Neuronal stem cell (in vitro differentiated cells): ENCODE measurements around the gene BCL2L1.

Experiments
- DNase-seq: peaks from one replicate; pipeline ENCODE4 v3.0.0-alpha.2; 2013; ENCODE audit warnings: low spot score
- H2AFZ ChIP-seq: one replicate; pipeline ENCODE4 v1.6.1; 2013; ENCODE audit warnings: mild to moderate bottlenecking, low read length, inconsistent platforms
- H2AK5ac ChIP-seq: 2 replicates; pipeline ENCODE4 v1.6.1; 2013; ENCODE audit warnings: low read depth, mild to moderate bottlenecking, inconsistent platforms, low read length, moderate library complexity, mixed read lengths
- H2BK120ac ChIP-seq: 2 replicates; pipeline ENCODE4 v1.6.1; 2013; ENCODE audit warnings: low read depth, mild to moderate bottlenecking, inconsistent platforms, low read length, moderate library complexity, mixed read lengths
- H2BK12ac ChIP-seq: one replicate; pipeline ENCODE4 v1.6.1; 2013; ENCODE audit warnings: low read length, inconsistent platforms
- H2BK15ac ChIP-seq: 2 replicates; pipeline ENCODE4 v1.6.1; 2013; ENCODE audit warnings: mild to moderate bottlenecking, low read length, inconsistent platforms, mixed read lengths
- H2BK5ac ChIP-seq: one replicate; pipeline ENCODE4 v1.6.1; 2013; ENCODE audit warnings: inconsistent platforms, mild to moderate bottlenecking, low read length, moderate library complexity
- H3K14ac ChIP-seq: one replicate; pipeline ENCODE4 v1.6.1; 2013; ENCODE audit warnings: low read length, inconsistent platforms
- H3K18ac ChIP-seq: 2 replicates; pipeline ENCODE4 v1.6.1; 2013; ENCODE audit warnings: low read length, inconsistent platforms
- H3K23ac ChIP-seq: 2 replicates; pipeline ENCODE4 v1.6.1; 2013; ENCODE audit warnings: low read depth, mild to moderate bottlenecking, mixed read lengths, low read length, inconsistent platforms; ENCODE audit not compliant: poor library complexity
- H3K27ac ChIP-seq: replicated peaks from 3 replicates; pipeline ENCODE4 v1.5.1; 2013; ENCODE audit warnings: low read length, inconsistent platforms
- H3K27me3 ChIP-seq, 3 experiments: 2 replicates each; pipeline ENCODE4 v1.6.1; 2013; ENCODE audit warnings: low read length in 3 of 3, mild to moderate bottlenecking in 2 of 3, inconsistent platforms in 1 of 3, low read depth in 1 of 3, mixed read lengths in 1 of 3, moderate library complexity in 1 of 3; ENCODE audit not compliant: control insufficient read depth in 3 of 3, insufficient read depth in 3 of 3
- H3K36me3 ChIP-seq, 2 donors: replicated peaks in 1 of 2; 2 replicates each; pipeline ENCODE4 v1.6.1; 2013; ENCODE audit warnings: low read length in 2 of 2; ENCODE audit not compliant: control insufficient read depth in 2 of 2, insufficient read depth in 2 of 2
- H3K4ac ChIP-seq: 2 replicates; pipeline ENCODE4 v1.6.1; 2013; ENCODE audit warnings: inconsistent platforms, mild to moderate bottlenecking, low read length, moderate library complexity
- H3K4me1 ChIP-seq, 2 donors: 1 replicate in 1 of 2; 2 replicates in 1 of 2; pipeline ENCODE4 v1.6.1; 2013; ENCODE audit warnings: low read length in 2 of 2, low read depth in 1 of 2; ENCODE audit not compliant: control insufficient read depth in 2 of 2, insufficient read depth in 1 of 2
- H3K4me2 ChIP-seq: one replicate; pipeline ENCODE4 v1.6.1; 2013; ENCODE audit warnings: mild to moderate bottlenecking, low read length, inconsistent platforms; ENCODE audit not compliant: insufficient read depth, poor library complexity, severe bottlenecking
- H3K4me3 ChIP-seq, 2 donors: 2 replicates each; pipeline ENCODE4 v1.5.1; 2013; ENCODE audit warnings: low read length in 2 of 2, mild to moderate bottlenecking in 2 of 2, inconsistent platforms in 1 of 2, moderate library complexity in 1 of 2
- H3K79me1 ChIP-seq: one replicate; pipeline ENCODE4 v1.6.1; 2013; ENCODE audit warnings: low read depth, mild to moderate bottlenecking, inconsistent platforms, low read length, moderate library complexity
- H3K9ac ChIP-seq: one replicate; pipeline ENCODE4 v1.6.1; 2013; ENCODE audit warnings: mild to moderate bottlenecking, low read depth, low read length, inconsistent platforms; ENCODE audit not compliant: poor library complexity
- H3K9me3 ChIP-seq, 2 donors: replicated peaks in 1 of 2; 2 replicates each; pipeline versions ENCODE3 to v1.6.1; 2013; ENCODE audit warnings: low read length in 2 of 2, mild to moderate bottlenecking in 2 of 2, inconsistent platforms in 1 of 2, low read depth in 1 of 2, mixed read lengths in 1 of 2, moderate library complexity in 1 of 2; ENCODE audit not compliant: control insufficient read depth in 2 of 2, insufficient read depth in 1 of 2
- H4K8ac ChIP-seq: one replicate; pipeline ENCODE4 v1.6.1; 2013; ENCODE audit warnings: low read depth, mild to moderate bottlenecking, inconsistent platforms, low read length, moderate library complexity
- H4K91ac ChIP-seq: one replicate; pipeline ENCODE4 v1.6.1; 2013; ENCODE audit warnings: low read length, low read depth, mild to moderate bottlenecking, inconsistent platforms; ENCODE audit not compliant: poor library complexity
- WGBS, 2 donors: extraction: QIAGEN DNeasy Blood & Tissue Kit; methylation state at CpG; one replicate each; pipeline ENCODE4 v1.1.7; 2013; ENCODE audit warnings: missing lambda C conversion rate in 2 of 2, mixed read lengths in 1 of 2; ENCODE audit not compliant: insufficient read length in 2 of 2, insufficient replicate concordance in 1 of 2; ENCODE audit errors: extremely low coverage in 2 of 2; 5-methylcytosine and 5-hydroxymethylcytosine counted together

Gene BCL2L1

GRCh38 chr20:31717478-31718201, 5.0 kb downstream of the BCL2L1 start:
- H3K18ac ChIP-seq = no peak overlapping the region
- H4K8ac ChIP-seq = no peak overlapping the region
- no peak overlapping the region for H3K27ac ChIP-seq
- H3K9ac ChIP-seq = no peak overlapping the region
- H2BK12ac ChIP-seq = no peak overlapping the region
- H3K9me3 ChIP-seq = no peaks in the 10 kb centered on the region
- no peak overlapping the region for H3K4ac ChIP-seq
- H3K23ac ChIP-seq = no peak overlapping the region
- H4K91ac ChIP-seq = no peak overlapping the region
- WGBS, 2 donors = no CpG with 5 or more reads among the region's 6 CpGs
- H3K4me3 ChIP-seq = no peak overlapping the region
- peaks cover 20 to 33% of the 10 kb centered on the region in 2 donors for H3K4me1 ChIP-seq
- no peak overlapping the region for H3K14ac ChIP-seq
- H3K36me3 ChIP-seq = peaks cover 8 to 80% of the 10 kb centered on the region in 2 donors
- no peak overlapping the region for H2AK5ac ChIP-seq
- no peak for DNase-seq
- H3K79me1 ChIP-seq = peaks cover 3% of the 10 kb centered on the region
- H2AFZ ChIP-seq = no peak overlapping the region
- H3K27me3 ChIP-seq = no peaks in the 10 kb centered on the region
- H2BK5ac ChIP-seq = no peak overlapping the region
- H2BK120ac ChIP-seq = no peak overlapping the region
- no peak overlapping the region for H3K4me2 ChIP-seq
- H2BK15ac ChIP-seq = no peak overlapping the region

- no peak for DNase-seq
- Histone ChIP-seq H3K27ac (no peak overlapping the region), H2AFZ (no peak overlapping the region), H2BK15ac (no peak overlapping the region), H4K8ac (no peak overlapping the region), H3K4me1 (peaks cover 22 to 39% of the 10 kb centered on the region in 2 donors), H3K36me3 (peaks cover 8 to 85% of the 10 kb centered on the region in 2 donors), H2BK12ac (no peak overlapping the region), H3K23ac (no peak overlapping the region), H2AK5ac (no peak overlapping the region), H2BK5ac (no peak overlapping the region), H3K18ac (no peak overlapping the region), H3K9ac (no peak overlapping the region), H3K4me2 (no peak overlapping the region), H3K4me3 (no peak overlapping the region), H4K91ac (no peak overlapping the region), H3K79me1 (peaks cover 3% of the 10 kb centered on the region), H3K14ac (no peak overlapping the region), H3K4ac (no peak overlapping the region), H3K27me3 (no peaks in the 10 kb centered on the region), H2BK120ac (no peak overlapping the region), H3K9me3 (no peaks in the 10 kb centered on the region)
- WGBS, 2 donors = no CpG with 5 or more reads among the region's 5 CpGs
These were observed 5.7 kb downstream of the BCL2L1 start for GRCh38 chr20:31716818-31717477.

GRCh38 chr20:31716351-31716750, 6.3 kb downstream of the BCL2L1 start:
- Histone ChIP-seq H3K4me1 (peaks cover 18 to 33% of the 10 kb centered on the region in 2 donors), H3K36me3 (peaks cover 8 to 85% of the 10 kb centered on the region in 2 donors), H3K27me3 (no peaks in the 10 kb centered on the region), H3K4me2 (no peak overlapping the region), H3K79me1 (peaks cover 3% of the 10 kb centered on the region), H2BK120ac (no peak overlapping the region), H3K27ac (no peak overlapping the region), H3K9ac (no peak overlapping the region), H3K4me3 (no peak overlapping the region), H2AK5ac (no peak overlapping the region), H3K18ac (no peak overlapping the region), H2AFZ (no peak overlapping the region), H2BK12ac (no peak overlapping the region), H2BK5ac (no peak overlapping the region), H2BK15ac (no peak overlapping the region), H3K23ac (no peak overlapping the region), H3K14ac (no peak overlapping the region), H3K4ac (no peak overlapping the region), H4K8ac (no peak overlapping the region), H4K91ac (no peak overlapping the region), H3K9me3 (no peaks in the 10 kb centered on the region)
- no peak for DNase-seq
- WGBS, 2 donors = no CpG with 5 or more reads among the region's 1 CpG

- Histone ChIP-seq H4K8ac (no peak overlapping the region), H3K36me3 (peaks cover 8 to 85% of the 10 kb centered on the region in 2 donors), H3K4me3 (no peak overlapping the region)
These were observed 6.9 kb downstream of the BCL2L1 start for GRCh38 chr20:31715766-31716165.

More at GRCh38 chr20:31715766-31716165, 6.9 kb downstream of the BCL2L1 start:
- no CpG with 5 or more reads among the region's 3 CpGs for WGBS, 2 donors
- Histone ChIP-seq H3K9ac (no peak overlapping the region), H3K14ac (no peak overlapping the region), H3K18ac (no peak overlapping the region), H2BK15ac (no peak overlapping the region), H2AK5ac (no peak overlapping the region), H4K91ac (no peak overlapping the region), H3K79me1 (peaks cover 3% of the 10 kb centered on the region), H2BK12ac (no peak overlapping the region), H3K27me3 (no peaks in the 10 kb centered on the region), H3K27ac (no peak overlapping the region), H2AFZ (no peak overlapping the region), H3K23ac (no peak overlapping the region), H3K4me1 (peaks cover 17 to 27% of the 10 kb centered on the region in 2 donors), H2BK120ac (no peak overlapping the region), H3K4ac (no peak overlapping the region), H3K9me3 (no peaks in the 10 kb centered on the region), H2BK5ac (no peak overlapping the region), H3K4me2 (no peak overlapping the region)
- no peak for DNase-seq
